HepG2 (cell line): ENCODE measurements around the gene PTPRD. TPM values are rescaled to one million over a fixed set of nuclear protein-coding genes. Genes with fewer than 3 reads are reported as not detected.

Experiments used
- ATAC-seq: fragments of 200-7000 bp; cut with Tn5 transposase; 3 replicates; pipeline ENCODE4 v1.9.1; 2020; ENCODE audit warnings: mild to moderate bottlenecking, moderate library complexity
- BruUV-seq: library from RNA; stranded (reverse); fragments of 400-500 nt; replicated peaks from 2 replicates; lab custom pipeline; 2021; lab: Mats Ljungman, UMichigan
- CTCF ChIA-PET: fragments of 300-600 bp; formaldehyde crosslinking; extraction: SDS; loops from one replicate; lab custom pipeline; 2021; ENCODE audit warnings: low total read pairs, inconsistent platforms, low intra/inter-chr PET ratio; lab: Yijun Ruan, JAX
- POLR2A ChIA-PET: fragments of 350-600 bp; sonication (Branson Sonifier 250); formaldehyde crosslinking; loops from one replicate; lab custom pipeline; 2020; ENCODE audit warnings: antibody characterized with exemption, inconsistent platforms; lab: Yijun Ruan, JAX
- DNase-seq: peaks from one replicate; pipeline ENCODE4 v3.0.0-alpha.2; 2015; ENCODE audit warnings: low spot score
- FAIRE-seq: peaks from 3 replicates; lab custom pipeline; 2011; peaks lifted over from hg19 to GRCh38; lab: Jason Lieb, UNC
- H2AFZ ChIP-seq: one replicate; pipeline ENCODE4 v1.6.1; 2011; ENCODE audit warnings: low read length, inconsistent platforms
- H3K27ac ChIP-seq: fragments of 300-600 bp; 3 replicates; pipeline ENCODE4 v1.8.0; 2011; ENCODE audit warnings: mixed run types, mild to moderate bottlenecking, mixed read lengths, low read length, inconsistent platforms; ENCODE audit not compliant: insufficient read depth; ENCODE audit errors: extremely low read length
- H3K27me3 ChIP-seq, 2 experiments: fragments of 200-600 bp in 1 of 2; 2 replicates in 1 of 2; 3 replicates in 1 of 2; pipeline versions ENCODE4 v1.6.0 to v1.8.0; 2011; ENCODE audit warnings: low read length in 2 of 2, mild to moderate bottlenecking in 2 of 2, moderate library complexity in 2 of 2, inconsistent platforms in 1 of 2; ENCODE audit not compliant: insufficient read depth in 2 of 2, control insufficient read depth in 1 of 2
- H3K36me3 ChIP-seq, 2 experiments: fragments of 200-600 bp in 1 of 2; replicated peaks in 1 of 2; 2 replicates in 1 of 2; 3 replicates in 1 of 2; pipeline versions ENCODE4 v1.5.1 to v1.8.0; 2011; ENCODE audit warnings: low read length in 2 of 2, inconsistent platforms in 1 of 2; ENCODE audit not compliant: insufficient read depth in 2 of 2, control insufficient read depth in 1 of 2
- H3K4me1 ChIP-seq: 2 replicates; pipeline ENCODE4 v1.5.1; 2012; ENCODE audit warnings: low read length, inconsistent platforms; ENCODE audit not compliant: insufficient read depth
- H3K4me2 ChIP-seq: 2 replicates; pipeline ENCODE4 v1.6.0; 2011; ENCODE audit warnings: low read depth, low read length, inconsistent platforms
- H3K4me3 ChIP-seq, 3 experiments: fragments of 200-600 bp in 1 of 3; sonication (generic), shearing (Covaris generic) in 1 of 3; replicated peaks in 1 of 3; 2 replicates each; pipeline ENCODE4 v1.5.1; 2011 to 2016; ENCODE audit warnings: low read length in 3 of 3, inconsistent platforms in 2 of 3, low read depth in 2 of 3, mild to moderate bottlenecking in 2 of 3, control low read depth in 1 of 3, mixed read lengths in 1 of 3; ENCODE audit not compliant: insufficient read depth in 1 of 3
- H3K79me2 ChIP-seq: one replicate; pipeline ENCODE4 v1.6.1; 2011; ENCODE audit warnings: low read length, inconsistent platforms; ENCODE audit not compliant: insufficient read depth
- H3K9ac ChIP-seq: 2 replicates; pipeline ENCODE4 v1.6.0; 2011; ENCODE audit warnings: mild to moderate bottlenecking, low read depth, low read length, inconsistent platforms; ENCODE audit not compliant: insufficient read depth
- H3K9me3 ChIP-seq: 2 replicates; pipeline ENCODE4 v1.5.1; 2012; ENCODE audit warnings: mild to moderate bottlenecking, low read length
- H4K20me1 ChIP-seq: 2 replicates; pipeline ENCODE4 v1.6.0; 2011; ENCODE audit warnings: inconsistent platforms, mild to moderate bottlenecking, low read length, moderate library complexity; ENCODE audit not compliant: insufficient read depth
- CEBPB ChIP-seq: IDR thresholded peaks from 2 replicates; pipeline ENCODE4 v1.6.1; 2011; ENCODE audit warnings: low read depth, low read length, improper control_type of control experiment, borderline replicate concordance
- HOMEZ ChIP-seq: IDR thresholded peaks from 2 replicates; pipeline ENCODE4 v1.6.1; 2016; ENCODE audit warnings: low read depth
- SIN3A ChIP-seq: IDR thresholded peaks from 2 replicates; pipeline ENCODE4 v1.6.1; 2011; ENCODE audit warnings: low read depth, mild to moderate bottlenecking, control low read depth, low read length, borderline replicate concordance
- ZHX2 ChIP-seq, 2 experiments: sonication (generic) in 1 of 2; formaldehyde crosslinking in 1 of 2; IDR thresholded peaks; 2 replicates each; pipeline versions ENCODE4 v1.6.1 to v1.9.0; 2014 to 2022; ENCODE audit warnings: antibody characterized with exemption in 1 of 2, borderline replicate concordance in 1 of 2, inconsistent platforms in 1 of 2, low read depth in 1 of 2, missing genetic modification reagents in 1 of 2
- ZNF530 ChIP-seq: sonication (generic); formaldehyde crosslinking; IDR thresholded peaks from 2 replicates; pipeline ENCODE4 v1.5.0; 2020; ENCODE audit warnings: low read depth, mild to moderate bottlenecking, missing genetic modification reagents
- WGBS: methylation state at CpG from one replicate; pipeline ENCODE4 v1.1.6; 2017; ENCODE audit warnings: low lambda C conversion rate; 5-methylcytosine and 5-hydroxymethylcytosine counted together
- in situ Hi-C: cut with HindIII; loops from 2 replicates; pipeline ENCODE4 v1.10.0; 2017; ENCODE audit warnings: low pct_unique_long_range_greater_than_20kb; ENCODE audit not compliant: extremely low pct_ligation_motif_present
- intact Hi-C: fragments of 100-400 bp; cut with micrococcal nuclease; formaldehyde crosslinking; loops from one replicate; pipeline ENCODE4 v1.10.0; 2022; ENCODE audit not compliant: unreplicated experiment
- polyA plus RNA-seq, 8 experiments: library from polyadenylated mRNA; depleted of rRNA in 3 of 8; stranded (reverse) in 7 of 8; unstranded in 1 of 8; fragments of >200 nt; fragmentation: Illumina TruSeq in 4 of 8; extraction: Trizol in 4 of 8; gene quantifications; 2 replicates each; pipeline versions ENCODE4 v1.2.1 to v1.2.3, GENCODE V29; 2011 to 2016; ENCODE audit warnings: low read depth in 4 of 8, missing spikeins in 1 of 8, mixed read lengths in 1 of 8; ENCODE audit not compliant: insufficient read depth in 1 of 8
- total RNA-seq, 5 experiments: library from RNA; depleted of rRNA; stranded (reverse); fragments of >200 nt; fragmentation: Illumina TruSeq; extraction: Trizol; gene quantifications; 2 replicates each; pipeline ENCODE4 v1.2.3, GENCODE V29; 2016; ENCODE audit warnings: low read depth in 1 of 5
- TF ChIP-seq, protein P1 (sequence below): fragments of 450-650 bp; IDR thresholded peaks from 2 replicates; pipeline ENCODE4 v1.6.1; 2016

PTPRD gene
- total and polyA plus RNA-seq, 2 of the 13 experiments (the other 11 are each of a cell fraction or from before 2014, with no cell fraction given), result 0.05 TPM; not detected in 1

DNA sequence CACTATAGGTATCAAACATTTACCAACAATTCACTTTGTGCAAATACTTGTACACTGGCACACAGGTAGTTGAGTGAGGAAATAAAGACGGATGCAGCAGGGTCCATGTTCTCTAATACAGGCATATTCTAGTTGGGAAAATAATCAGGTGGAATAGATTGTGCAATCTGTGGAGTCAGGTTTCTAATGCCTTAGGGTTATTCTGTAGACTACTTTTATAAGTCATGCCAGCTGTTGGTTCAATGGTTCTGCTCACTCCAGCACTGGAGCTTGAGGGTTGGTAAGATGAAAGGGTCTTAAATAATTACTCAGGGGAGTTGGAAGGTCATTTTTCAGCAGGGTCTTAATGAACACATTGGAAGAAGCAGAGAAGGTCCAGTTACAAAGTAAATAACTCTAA is 2123.0 kb downstream of the PTPRD start:
- Histone ChIP-seq H3K79me2 (no peaks in the 10 kb centered on the region), H3K4me2 (no peak overlapping the region), H3K27ac (no peak overlapping the region), H2AFZ (no peak overlapping the region), H3K9me3 (peaks cover 63% of the 10 kb centered on the region), H3K4me3 (no peak overlapping the region), H3K9ac (no peak overlapping the region), H4K20me1 (no peaks in the 10 kb centered on the region), H3K27me3 (no peaks in the 10 kb centered on the region), H3K36me3 (no peaks in the 10 kb centered on the region), H3K4me1 (no peaks in the 10 kb centered on the region)
- CTCF ChIA-PET, result no interaction called here
- intact Hi-C loops (no loop called here), in situ Hi-C loops (no loop called here)
- DNase-seq, result no peak
- POLR2A ChIA-PET, result no interaction called here
- no TSS peak for BruUV-seq
- no peak for FAIRE-seq
- 0 out of 2 replicates have a peak, but pooled peaks have one; percentile 12 for TF ChIP-seq CEBPB
- TF ChIP-seq SIN3A, result no peak
- no peak for ATAC-seq
- 0% methylated on average over 1 of the region's 1 CpG for WGBS

GRCh38 chr9:8486095-8486494 is 2126.7 kb downstream of the PTPRD start:
- no peak overlapping the region for H3K4me3 ChIP-seq
- no peak overlapping the region for H3K4me2 ChIP-seq
- no peaks in the 10 kb centered on the region for H4K20me1 ChIP-seq
- H3K36me3 ChIP-seq, result no peaks in the 10 kb centered on the region
- no peaks in the 10 kb centered on the region for H3K4me1 ChIP-seq
- ChIA-PET CTCF (no interaction called here), POLR2A (no interaction called here)
- no peak for FAIRE-seq
- no peak for DNase-seq
- no peak overlapping the region for H3K27ac ChIP-seq
- BruUV-seq, result no TSS peak
- in situ Hi-C loops (no loop called here), intact Hi-C loops (no loop called here)
- 17% methylated on average over 5 of the region's 6 CpGs for WGBS
- no peaks in the 10 kb centered on the region for H3K79me2 ChIP-seq
- ATAC-seq, result no peak
- no peaks in the 10 kb centered on the region for H3K27me3 ChIP-seq
- H3K9ac ChIP-seq, result no peak overlapping the region
- no peak overlapping the region for H2AFZ ChIP-seq
- H3K9me3 ChIP-seq, result peaks cover 43% of the 10 kb centered on the region
- TF ChIP-seq, protein P1, sequence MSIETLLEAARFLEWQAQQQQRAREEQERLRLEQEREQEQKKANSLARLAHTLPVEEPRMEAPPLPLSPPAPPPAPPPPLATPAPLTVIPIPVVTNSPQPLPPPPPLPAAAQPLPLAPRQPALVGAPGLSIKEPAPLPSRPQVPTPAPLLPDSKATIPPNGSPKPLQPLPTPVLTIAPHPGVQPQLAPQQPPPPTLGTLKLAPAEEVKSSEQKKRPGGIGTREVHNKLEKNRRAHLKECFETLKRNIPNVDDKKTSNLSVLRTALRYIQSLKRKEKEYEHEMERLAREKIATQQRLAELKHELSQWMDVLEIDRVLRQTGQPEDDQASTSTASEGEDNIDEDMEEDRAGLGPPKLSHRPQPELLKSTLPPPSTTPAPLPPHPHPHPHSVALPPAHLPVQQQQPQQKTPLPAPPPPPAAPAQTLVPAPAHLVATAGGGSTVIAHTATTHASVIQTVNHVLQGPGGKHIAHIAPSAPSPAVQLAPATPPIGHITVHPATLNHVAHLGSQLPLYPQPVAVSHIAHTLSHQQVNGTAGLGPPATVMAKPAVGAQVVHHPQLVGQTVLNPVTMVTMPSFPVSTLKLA, result no peak
- no peak for TF ChIP-seq ZHX2 (IDR thresholded peaks at IDR 0.05; ENCODE audit: low read depth)
- no peak for TF ChIP-seq ZHX2 (CRISPR knock-in tag; IDR thresholded peaks at IDR 0.05; ENCODE audit: borderline replicate concordance)
- TF ChIP-seq ZNF530 (CRISPR knock-in tag), result no peak
- no peak for TF ChIP-seq HOMEZ (CRISPR knock-in tag)
